ENCODE measurements around the gene EXOC3.

EXOC3 gene

DNA sequence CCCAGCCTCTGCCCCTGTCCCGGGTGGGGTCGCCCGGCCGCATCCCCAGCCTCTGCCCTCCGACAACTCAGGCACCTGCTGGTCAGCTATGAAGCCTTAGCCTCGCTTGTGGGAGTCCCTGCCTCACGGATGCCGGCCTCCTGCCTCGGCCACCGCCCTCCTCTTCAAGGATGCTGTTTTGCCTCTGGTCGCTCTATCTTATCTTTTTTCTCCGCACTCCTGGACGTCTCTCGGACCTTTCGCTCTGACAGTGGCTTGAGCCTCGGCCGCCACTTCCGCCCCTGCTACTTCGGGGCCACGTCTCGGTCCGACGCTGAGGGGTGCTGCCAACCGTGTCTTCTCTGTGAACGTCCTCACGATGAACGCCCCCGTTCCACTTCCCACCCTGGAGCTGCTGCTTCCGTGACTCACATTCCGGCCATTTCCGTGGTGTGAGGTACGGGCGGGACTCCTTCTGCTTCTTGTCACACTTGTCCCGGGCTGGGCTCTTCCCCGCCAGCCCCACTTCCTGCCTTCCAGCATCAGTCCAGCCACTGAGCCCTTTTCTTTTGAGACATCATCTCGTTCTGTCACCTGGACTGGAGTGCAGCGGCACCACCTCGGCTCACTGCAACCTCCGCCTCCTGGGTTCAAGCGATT is 55.0 kb downstream of the EXOC3 start:
- no peak overlapping the region for H3K4me3 ChIP-seq
- no peak for DNase-seq
- TF ChIP-seq, protein P1, sequence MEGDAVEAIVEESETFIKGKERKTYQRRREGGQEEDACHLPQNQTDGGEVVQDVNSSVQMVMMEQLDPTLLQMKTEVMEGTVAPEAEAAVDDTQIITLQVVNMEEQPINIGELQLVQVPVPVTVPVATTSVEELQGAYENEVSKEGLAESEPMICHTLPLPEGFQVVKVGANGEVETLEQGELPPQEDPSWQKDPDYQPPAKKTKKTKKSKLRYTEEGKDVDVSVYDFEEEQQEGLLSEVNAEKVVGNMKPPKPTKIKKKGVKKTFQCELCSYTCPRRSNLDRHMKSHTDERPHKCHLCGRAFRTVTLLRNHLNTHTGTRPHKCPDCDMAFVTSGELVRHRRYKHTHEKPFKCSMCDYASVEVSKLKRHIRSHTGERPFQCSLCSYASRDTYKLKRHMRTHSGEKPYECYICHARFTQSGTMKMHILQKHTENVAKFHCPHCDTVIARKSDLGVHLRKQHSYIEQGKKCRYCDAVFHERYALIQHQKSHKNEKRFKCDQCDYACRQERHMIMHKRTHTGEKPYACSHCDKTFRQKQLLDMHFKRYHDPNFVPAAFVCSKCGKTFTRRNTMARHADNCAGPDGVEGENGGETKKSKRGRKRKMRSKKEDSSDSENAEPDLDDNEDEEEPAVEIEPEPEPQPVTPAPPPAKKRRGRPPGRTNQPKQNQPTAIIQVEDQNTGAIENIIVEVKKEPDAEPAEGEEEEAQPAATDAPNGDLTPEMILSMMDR (IDR thresholded peaks at IDR 0.05): no peak
- intact Hi-C loops (cut with DNase I; ENCODE audit: low total_unique reads): no loop called here
- peaks cover 0 to 85% of the 10 kb centered on the region in 2 donors for H3K27me3 ChIP-seq
- no peak overlapping the region for H3K27ac ChIP-seq
- no peaks in the 10 kb centered on the region for H3K9me3 ChIP-seq
- peaks cover 0 to 11% (median 2%) of the 10 kb centered on the region in 4 donors for H3K4me1 ChIP-seq
- H3K36me3 ChIP-seq: no peaks in the 10 kb centered on the region

DNA sequence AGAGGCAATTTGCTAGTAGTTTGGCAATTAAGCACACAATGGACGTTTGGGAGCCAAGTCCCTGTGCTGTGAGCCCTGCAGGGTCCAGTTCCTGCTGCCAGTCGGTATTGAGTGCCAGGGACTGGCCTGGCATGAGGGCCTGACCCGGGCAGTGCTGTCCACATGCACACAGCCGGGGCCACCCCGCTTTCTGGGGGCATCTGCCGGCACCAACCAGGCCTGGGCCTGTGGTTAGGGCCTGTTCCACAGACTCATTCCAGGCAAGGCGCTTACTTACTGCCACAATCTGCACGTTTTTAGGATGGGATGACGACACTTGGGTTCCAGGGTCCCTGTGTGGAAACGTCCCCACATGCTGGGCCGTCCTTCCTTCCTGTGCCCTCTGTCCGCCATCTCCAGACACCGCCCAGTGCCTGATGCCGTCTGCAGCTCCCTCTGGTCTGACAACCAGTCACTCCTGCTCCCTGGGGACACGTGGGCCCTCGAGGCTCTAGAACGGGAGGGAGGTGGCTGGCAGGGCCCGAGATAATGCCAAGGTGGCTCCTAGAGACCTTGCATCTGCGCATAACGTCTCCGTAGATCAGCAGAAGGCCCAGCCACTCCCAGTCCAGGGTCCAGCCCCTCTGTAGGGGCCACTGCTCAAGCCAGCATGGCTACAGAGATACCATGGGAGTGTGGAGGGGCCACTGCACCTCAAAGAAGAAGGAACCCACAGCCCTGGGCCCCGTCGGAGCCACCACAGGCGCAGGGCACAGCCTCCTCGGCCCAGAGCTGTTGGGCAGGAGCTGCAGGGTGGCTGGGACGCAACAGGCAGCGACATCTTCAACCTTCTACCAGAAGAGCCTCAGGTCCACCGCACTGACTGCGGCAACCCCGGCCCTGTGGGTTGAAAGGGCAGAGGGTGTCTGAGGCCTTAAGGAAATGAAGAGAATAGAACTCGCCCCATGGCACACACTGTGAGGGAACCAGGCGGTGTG is 56.5 kb downstream of the EXOC3 start:
- Histone ChIP-seq H3K27ac (no peak overlapping the region), H3K36me3 (no peaks in the 10 kb centered on the region), H3K9me3 (no peaks in the 10 kb centered on the region), H3K4me3 (no peak overlapping the region), H3K27me3 (peaks cover 0 to 88% of the 10 kb centered on the region in 2 donors), H3K4me1 (peaks cover 0 to 11% (median 2%) of the 10 kb centered on the region in 4 donors)
- TF ChIP-seq, protein P1 (IDR thresholded peaks at IDR 0.05): no peak
- intact Hi-C loops (cut with DNase I; ENCODE audit: low total_unique reads): no loop called here
- no peak for DNase-seq

DNA sequence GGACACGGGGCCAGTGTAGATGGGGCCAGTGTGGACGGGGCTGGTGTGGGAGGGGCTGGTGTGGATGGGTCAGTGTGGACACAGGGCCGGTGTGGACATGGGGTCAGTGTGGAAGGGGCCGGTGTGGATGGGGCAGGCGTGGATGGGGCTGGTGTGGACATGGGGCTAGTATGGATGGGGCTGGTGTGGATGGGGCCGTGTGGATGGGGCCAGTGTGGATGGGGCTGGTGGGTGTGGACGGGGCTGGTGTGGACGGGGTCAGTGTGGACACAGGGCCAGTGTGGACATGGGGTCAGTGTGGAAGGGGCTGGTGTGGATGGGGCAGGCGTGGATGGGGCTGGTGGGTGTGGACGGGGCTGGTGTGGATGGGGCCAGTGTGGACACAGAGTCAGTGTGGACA is 57.5 kb downstream of the EXOC3 start:
- no peaks in the 10 kb centered on the region for H3K9me3 ChIP-seq
- no peak overlapping the region for H3K4me3 ChIP-seq
- TF ChIP-seq, protein P1 (IDR thresholded peaks at IDR 0.05): no peak
- intact Hi-C loops (cut with DNase I; ENCODE audit: low total_unique reads): no loop called here
- no peaks in the 10 kb centered on the region for H3K36me3 ChIP-seq
- no peak for DNase-seq
- H3K27ac ChIP-seq: no peak overlapping the region
- H3K4me1 ChIP-seq: peaks cover 0 to 11% (median 2%) of the 10 kb centered on the region in 4 donors
- H3K27me3 ChIP-seq: peaks cover 0 to 88% of the 10 kb centered on the region in 2 donors

DNA sequence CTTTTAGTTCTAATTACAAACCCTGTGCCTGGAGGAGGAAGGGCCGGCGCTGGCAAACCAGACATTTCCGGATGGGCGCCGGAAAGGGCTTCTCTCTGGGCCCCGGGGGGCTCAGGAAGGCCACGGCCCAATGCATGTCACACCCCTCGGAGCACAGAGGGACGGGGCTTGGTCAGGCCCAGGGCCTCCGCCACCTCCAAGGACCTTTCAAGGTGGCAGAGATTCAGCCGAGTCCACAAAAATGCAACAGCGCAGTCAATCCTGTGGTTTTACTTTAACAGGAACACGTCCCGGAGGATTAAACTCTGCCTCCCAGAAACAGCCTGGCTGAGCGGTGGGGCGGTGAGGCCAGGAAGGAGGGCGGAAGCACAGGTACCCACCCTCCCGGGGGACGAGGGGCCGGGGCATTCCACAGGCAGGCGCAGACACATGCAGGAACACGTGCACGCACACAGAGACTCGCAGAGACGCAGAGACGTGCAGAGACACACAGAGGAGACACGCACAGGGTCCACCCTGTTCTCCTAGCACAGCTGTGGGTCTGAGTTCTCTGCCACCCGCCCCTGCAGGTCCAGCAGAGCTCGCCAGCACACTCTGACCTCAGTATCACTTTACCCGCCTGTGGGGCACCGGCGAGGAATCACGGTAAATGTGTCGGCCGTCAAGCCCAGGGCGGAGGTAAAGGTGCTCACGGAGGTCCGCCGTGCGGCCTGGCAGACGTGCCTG is 58.3 kb downstream of the EXOC3 start:
- Histone ChIP-seq H3K4me3 (no peak overlapping the region), H3K27ac (no peak overlapping the region), H3K36me3 (no peaks in the 10 kb centered on the region), H3K9me3 (no peaks in the 10 kb centered on the region), H3K27me3 (peaks cover 0 to 90% of the 10 kb centered on the region in 2 donors), H3K4me1 (peaks cover 0 to 11% (median 2%) of the 10 kb centered on the region in 4 donors)
- DNase-seq: no peak
- intact Hi-C loops (cut with DNase I; ENCODE audit: low total_unique reads): no loop called here
- TF ChIP-seq, protein P1 (IDR thresholded peaks at IDR 0.05): no peak

DNA sequence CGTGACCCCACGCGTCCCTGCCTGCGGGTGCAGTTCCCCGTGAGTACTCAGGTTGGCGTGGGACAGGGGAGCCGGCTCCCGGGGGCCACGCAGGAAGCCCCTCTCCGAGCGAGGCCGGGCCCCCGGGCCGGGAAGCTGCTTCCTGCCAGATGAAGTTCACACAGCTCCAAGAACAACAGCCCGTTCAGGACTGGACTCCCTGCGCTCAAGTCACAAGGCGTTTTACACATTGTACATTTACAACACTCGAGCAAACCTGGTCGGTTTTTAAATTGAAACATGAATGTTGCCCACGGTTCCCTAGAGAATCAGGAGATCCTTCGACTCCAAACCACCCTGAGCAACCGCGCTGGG is 58.8 kb downstream of the EXOC3 start:
- no peak for DNase-seq
- TF ChIP-seq, protein P1 (IDR thresholded peaks at IDR 0.05): no peak
- H3K27me3 ChIP-seq: peaks cover 0 to 94% of the 10 kb centered on the region in 2 donors
- H3K36me3 ChIP-seq: no peaks in the 10 kb centered on the region
- H3K4me1 ChIP-seq: peaks cover 0 to 11% (median 2%) of the 10 kb centered on the region in 4 donors
- intact Hi-C loops (cut with DNase I; ENCODE audit: low total_unique reads): no loop called here
- H3K9me3 ChIP-seq: no peaks in the 10 kb centered on the region
- H3K27ac ChIP-seq: no peak overlapping the region
- H3K4me3 ChIP-seq: no peak overlapping the region
